WTC11 (cell line): ENCODE measurements around the gene PGM2.

Experiments
- ATF2 ChIP-seq: sonication (generic); formaldehyde crosslinking; IDR thresholded peaks from 2 replicates; pipeline ENCODE4 v1.8.1; 2022; ENCODE audit warnings: low read depth, missing genetic modification reagents, borderline replicate concordance
- CDX4 ChIP-seq: fragments of 250-450 bp; sonication (Bioruptor Pico); IDR thresholded peaks from 2 replicates; pipeline ENCODE4 v1.9.0; 2021; ENCODE audit warnings: moderate library complexity, mild to moderate bottlenecking, inconsistent platforms, borderline replicate concordance
- CREM ChIP-seq: sonication (generic); formaldehyde crosslinking; IDR thresholded peaks from 2 replicates; pipeline ENCODE4 v1.8.1; 2022; ENCODE audit warnings: mild to moderate bottlenecking, missing genetic modification reagents, moderate library complexity
- CTCF ChIP-seq: fragments of 200-600 bp; IDR thresholded peaks from 2 replicates; pipeline ENCODE4 v1.8.0; 2022; ENCODE audit warnings: antibody characterized with exemption
- E2F4 ChIP-seq: sonication (generic); formaldehyde crosslinking; IDR thresholded peaks from 2 replicates; pipeline ENCODE4 v1.8.1; 2022; ENCODE audit warnings: low read depth, mild to moderate bottlenecking, moderate library complexity, missing genetic modification reagents, borderline replicate concordance
- HMGA2 ChIP-seq: fragments of 250-450 bp; sonication (Bioruptor Pico); IDR thresholded peaks from 2 replicates; pipeline ENCODE4 v1.4.0; 2021; ENCODE audit warnings: mild to moderate bottlenecking, moderate library complexity
- IRF2 ChIP-seq: sonication (generic); formaldehyde crosslinking; IDR thresholded peaks from 2 replicates; pipeline ENCODE4 v1.8.0; 2022; ENCODE audit warnings: low read depth, missing genetic modification reagents, borderline replicate concordance
- NR3C1 ChIP-seq: sonication (generic); formaldehyde crosslinking; conservative IDR thresholded peaks from 2 replicates; pipeline ENCODE4 v1.8.1; 2023; ENCODE audit warnings: low read depth, mild to moderate bottlenecking, missing genetic modification reagents
- PRDM15 ChIP-seq: sonication (generic); formaldehyde crosslinking; IDR thresholded peaks from 2 replicates; pipeline ENCODE4 v1.8.0; 2022; ENCODE audit warnings: missing genetic modification reagents
- SMAD3 ChIP-seq: sonication (generic); formaldehyde crosslinking; IDR thresholded peaks from 2 replicates; pipeline ENCODE4 v1.8.0; 2022; ENCODE audit warnings: missing genetic modification reagents, mild to moderate bottlenecking, borderline replicate concordance
- USF2 ChIP-seq: sonication (generic); formaldehyde crosslinking; IDR thresholded peaks from 2 replicates; pipeline ENCODE4 v1.8.1; 2023; ENCODE audit warnings: mild to moderate bottlenecking, missing genetic modification reagents, moderate library complexity
- ZMAT4 ChIP-seq: fragments of 250-450 bp; sonication (Bioruptor Pico); IDR thresholded peaks from 2 replicates; pipeline ENCODE4 v1.9.0; 2021; ENCODE audit warnings: mild to moderate bottlenecking
- ZNF396 ChIP-seq: fragments of 250-450 bp; sonication (Bioruptor Pico); IDR thresholded peaks from 2 replicates; pipeline ENCODE4 v1.8.0; 2021; ENCODE audit warnings: mild to moderate bottlenecking, moderate library complexity, borderline replicate concordance

GRCh38 chr4:37845201-37845600 is 18.7 kb downstream of the PGM2 start:
- TF ChIP-seq ATF2 (CRISPR knock-in tag), result no peak
- no peak for TF ChIP-seq CREM
- TF ChIP-seq PRDM15 (CRISPR knock-in tag), result no peak
- no peak for TF ChIP-seq CTCF
- TF ChIP-seq HMGA2 (CRISPR knock-in tag), result no peak
- no peak for TF ChIP-seq ZMAT4 (CRISPR knock-in tag)
- TF ChIP-seq CDX4 (CRISPR knock-in tag), result no peak
- TF ChIP-seq NR3C1 (CRISPR knock-in tag), result no peak
- TF ChIP-seq IRF2, result no peak
- no peak for TF ChIP-seq E2F4
- TF ChIP-seq ZNF396 (CRISPR knock-in tag), result no peak
- TF ChIP-seq USF2 (CRISPR knock-in tag), result no peak
- no peak for TF ChIP-seq SMAD3 (CRISPR knock-in tag)
